ENCODE measurements around the gene ARRDC2. TPM values are rescaled to one million over a fixed set of nuclear protein-coding genes. Genes with fewer than 3 reads are reported as not detected.

Gene ARRDC2
- total RNA-seq, 1 donor from 2014 or later, result 0.56 TPM

DNA sequence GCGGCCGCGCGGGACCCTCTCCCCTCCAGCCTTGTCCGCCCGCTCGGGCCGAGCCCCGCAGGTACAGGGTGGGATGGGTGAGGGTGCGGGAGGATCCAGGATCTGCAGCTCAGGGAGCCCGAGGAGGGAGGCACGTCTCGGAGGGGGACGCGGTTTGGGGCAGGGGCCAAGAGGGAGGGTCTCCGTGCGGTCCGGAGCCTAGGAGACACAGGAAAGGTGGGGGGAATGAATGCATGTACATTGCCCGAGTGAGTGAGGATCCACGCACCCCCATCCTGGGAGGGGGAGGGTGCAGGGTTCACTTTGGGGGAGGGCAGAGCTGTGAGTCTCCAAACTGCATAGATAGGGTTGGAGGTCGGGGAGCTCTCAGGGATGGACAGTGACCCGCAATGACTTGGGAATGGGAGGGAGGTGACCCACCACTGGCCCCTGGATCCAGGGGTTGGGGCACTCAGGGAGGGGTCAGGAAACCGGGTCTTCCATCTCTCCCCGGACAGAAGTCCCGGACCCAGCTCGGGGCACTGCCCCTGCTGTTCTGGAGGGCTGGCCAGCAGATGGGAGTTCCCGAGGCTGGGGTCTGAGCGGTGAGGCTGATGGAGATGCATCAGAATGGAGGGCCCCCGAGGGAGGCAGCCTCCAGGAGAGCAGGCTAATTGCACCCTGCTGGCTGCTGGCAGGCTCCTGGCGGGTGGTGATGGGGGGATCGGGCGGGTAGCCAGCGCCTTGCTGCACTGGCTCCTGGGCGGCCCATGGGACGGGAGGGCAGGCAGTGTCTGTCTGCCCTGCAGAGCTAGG lies 40.5 kb upstream of the ARRDC2 start:
- TF ChIP-seq, protein P1, sequence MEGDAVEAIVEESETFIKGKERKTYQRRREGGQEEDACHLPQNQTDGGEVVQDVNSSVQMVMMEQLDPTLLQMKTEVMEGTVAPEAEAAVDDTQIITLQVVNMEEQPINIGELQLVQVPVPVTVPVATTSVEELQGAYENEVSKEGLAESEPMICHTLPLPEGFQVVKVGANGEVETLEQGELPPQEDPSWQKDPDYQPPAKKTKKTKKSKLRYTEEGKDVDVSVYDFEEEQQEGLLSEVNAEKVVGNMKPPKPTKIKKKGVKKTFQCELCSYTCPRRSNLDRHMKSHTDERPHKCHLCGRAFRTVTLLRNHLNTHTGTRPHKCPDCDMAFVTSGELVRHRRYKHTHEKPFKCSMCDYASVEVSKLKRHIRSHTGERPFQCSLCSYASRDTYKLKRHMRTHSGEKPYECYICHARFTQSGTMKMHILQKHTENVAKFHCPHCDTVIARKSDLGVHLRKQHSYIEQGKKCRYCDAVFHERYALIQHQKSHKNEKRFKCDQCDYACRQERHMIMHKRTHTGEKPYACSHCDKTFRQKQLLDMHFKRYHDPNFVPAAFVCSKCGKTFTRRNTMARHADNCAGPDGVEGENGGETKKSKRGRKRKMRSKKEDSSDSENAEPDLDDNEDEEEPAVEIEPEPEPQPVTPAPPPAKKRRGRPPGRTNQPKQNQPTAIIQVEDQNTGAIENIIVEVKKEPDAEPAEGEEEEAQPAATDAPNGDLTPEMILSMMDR (conservative IDR thresholded peaks at IDR 0.05), result no peak
- no peaks in the 10 kb centered on the region for H3K9me3 Mint-ChIP-seq
- peaks cover 37% of the 10 kb centered on the region for H3K27me3 Mint-ChIP-seq (ENCODE audit: low read depth)
- peak overlapping the region; percentile 89 for H3K4me3 Mint-ChIP-seq
- H3K4me1 Mint-ChIP-seq, result peaks cover 4% of the 10 kb centered on the region
- no peak for DNase-seq (ENCODE audit: low read depth, low spot score)
- no peak overlapping the region for H3K27ac Mint-ChIP-seq (ENCODE audit: unreplicated experiment)
- H3K36me3 Mint-ChIP-seq (ENCODE audit: low read depth), result no peaks in the 10 kb centered on the region

DNA sequence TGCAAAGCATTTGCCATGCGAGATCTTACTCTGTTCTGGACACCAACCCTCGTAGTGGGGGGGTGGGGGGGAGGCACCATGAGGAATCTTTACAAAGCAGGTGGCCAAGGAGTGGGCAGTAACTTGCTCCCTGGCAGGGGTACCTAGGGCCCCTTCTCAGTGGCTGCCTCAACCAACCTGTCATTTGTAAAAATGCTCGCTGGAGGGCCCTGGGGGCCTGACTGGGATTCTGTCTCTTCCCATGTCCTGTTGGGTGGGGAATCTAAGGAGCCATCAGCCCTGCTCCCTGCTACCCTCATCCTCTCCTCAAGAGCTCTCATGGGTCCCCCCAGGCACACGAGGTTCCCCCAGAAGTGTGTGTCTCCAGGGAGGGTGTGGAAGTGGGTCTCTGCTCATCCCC lies 39.6 kb upstream of the ARRDC2 start:
- H3K4me1 Mint-ChIP-seq, result peaks cover 4% of the 10 kb centered on the region
- no peak overlapping the region for H3K27ac Mint-ChIP-seq (ENCODE audit: unreplicated experiment)
- no peak for DNase-seq (ENCODE audit: low read depth, low spot score)
- no peaks in the 10 kb centered on the region for H3K36me3 Mint-ChIP-seq (ENCODE audit: low read depth)
- H3K9me3 Mint-ChIP-seq, result no peaks in the 10 kb centered on the region
- H3K27me3 Mint-ChIP-seq (ENCODE audit: low read depth), result peaks cover 37% of the 10 kb centered on the region
- TF ChIP-seq, protein P1 (conservative IDR thresholded peaks at IDR 0.05), result no peak
- peak overlapping the region; percentile 56 for H3K4me3 Mint-ChIP-seq

DNA sequence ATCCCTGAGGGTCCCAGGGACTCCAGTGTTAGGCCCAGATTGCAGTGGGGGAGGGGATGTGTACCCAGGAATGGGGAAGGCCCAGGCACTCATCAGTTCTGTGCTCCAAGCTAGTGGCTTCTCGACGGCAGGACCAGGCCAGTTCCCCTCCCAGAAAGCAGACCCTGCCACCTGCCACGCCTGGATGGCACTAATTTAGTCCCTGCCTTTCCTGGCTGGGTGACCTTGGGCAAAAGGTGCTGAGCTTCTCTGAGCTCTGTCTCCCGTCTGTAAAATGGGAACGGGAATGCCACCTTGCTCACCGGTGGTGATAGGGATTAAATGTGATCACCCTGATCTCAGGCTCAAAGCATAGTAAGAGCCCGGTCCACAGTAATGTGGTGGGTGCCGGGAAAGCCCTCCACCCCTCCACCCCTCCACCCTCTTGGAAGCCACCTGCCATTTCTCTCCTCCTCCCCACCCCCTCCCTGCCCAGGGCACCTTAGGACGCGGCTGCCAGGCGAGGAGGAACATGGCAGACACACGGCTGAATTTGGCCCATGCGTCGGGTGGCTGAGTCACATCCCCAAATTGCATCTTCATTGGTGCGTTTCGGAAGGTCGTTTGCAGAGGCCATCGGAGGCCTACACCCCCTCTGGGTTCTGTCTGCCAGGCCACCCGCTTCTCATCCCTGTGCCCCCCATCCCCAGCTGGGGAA lies 38.7 kb upstream of the ARRDC2 start:
- H3K4me1 Mint-ChIP-seq, result peaks cover 4% of the 10 kb centered on the region
- H3K9me3 Mint-ChIP-seq, result no peaks in the 10 kb centered on the region
- TF ChIP-seq, protein P1 (conservative IDR thresholded peaks at IDR 0.05), result no peak
- no peak for DNase-seq (ENCODE audit: low read depth, low spot score)
- H3K27ac Mint-ChIP-seq (ENCODE audit: unreplicated experiment), result no peak overlapping the region
- no peaks in the 10 kb centered on the region for H3K36me3 Mint-ChIP-seq (ENCODE audit: low read depth)
- peak overlapping the region; percentile 44 for H3K4me3 Mint-ChIP-seq
- H3K27me3 Mint-ChIP-seq (ENCODE audit: low read depth), result peaks cover 30% of the 10 kb centered on the region

DNA sequence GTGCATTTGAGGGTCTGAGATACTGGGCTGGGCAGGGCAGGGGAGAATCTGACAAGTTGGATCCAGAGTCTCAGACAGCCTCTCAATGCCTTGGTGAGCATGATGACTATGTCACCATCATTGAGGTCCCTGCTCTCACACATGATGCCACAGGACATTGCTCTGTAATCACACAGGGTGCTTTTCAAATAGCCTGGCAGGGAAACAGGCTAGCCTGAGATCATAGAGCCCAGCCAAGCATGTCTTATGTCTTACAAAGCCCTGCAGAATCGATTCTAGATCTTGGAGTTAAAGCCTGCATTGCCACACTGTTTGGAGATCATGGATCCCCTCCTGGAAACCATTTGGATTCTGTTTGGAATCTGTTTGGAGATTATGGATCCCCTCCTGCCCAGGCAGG lies 35.7 kb upstream of the ARRDC2 start:
- TF ChIP-seq, protein P1 (conservative IDR thresholded peaks at IDR 0.05), result no peak
- no peaks in the 10 kb centered on the region for H3K36me3 Mint-ChIP-seq (ENCODE audit: low read depth)
- DNase-seq (ENCODE audit: low read depth, low spot score), result no peak
- no peak overlapping the region for H3K4me3 Mint-ChIP-seq
- H3K9me3 Mint-ChIP-seq, result no peaks in the 10 kb centered on the region
- peaks cover 3% of the 10 kb centered on the region for H3K4me1 Mint-ChIP-seq
- H3K27ac Mint-ChIP-seq (ENCODE audit: unreplicated experiment), result no peak overlapping the region
- peaks cover 5% of the 10 kb centered on the region for H3K27me3 Mint-ChIP-seq (ENCODE audit: low read depth)

DNA sequence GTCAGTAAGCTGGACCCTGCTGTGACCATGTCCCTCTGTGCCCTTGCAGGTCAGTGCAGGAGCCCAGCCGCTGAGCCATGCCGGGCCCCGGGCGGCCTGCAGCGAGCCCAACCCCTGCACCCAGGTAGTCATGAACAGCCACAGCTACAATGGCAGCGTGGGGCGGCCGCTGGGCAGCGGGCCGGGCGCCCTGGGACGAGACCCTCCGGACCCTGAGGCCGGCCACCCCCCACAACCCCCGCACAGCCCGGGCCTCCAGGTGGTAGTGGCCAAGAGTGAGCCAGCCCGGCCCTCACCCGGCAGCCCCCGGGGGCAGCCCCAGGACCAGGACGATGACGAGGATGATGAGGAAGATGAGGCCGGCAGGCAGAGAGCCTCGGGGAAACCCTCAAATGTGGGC lies 34.2 kb upstream of the ARRDC2 start:
- Mint-ChIP-seq H3K9me3 (no peaks in the 10 kb centered on the region), H3K4me1 (no peaks in the 10 kb centered on the region), H3K27ac (ENCODE audit: unreplicated experiment) (no peak overlapping the region), H3K4me3 (no peak overlapping the region), H3K36me3 (ENCODE audit: low read depth) (no peaks in the 10 kb centered on the region), H3K27me3 (ENCODE audit: low read depth) (no peaks in the 10 kb centered on the region)
- no peak for DNase-seq (ENCODE audit: low read depth, low spot score)
- TF ChIP-seq, protein P1 (conservative IDR thresholded peaks at IDR 0.05), result no peak
